Testis (tissue), 3 donors: Measurements from ENCODE around the gene CFB. TPM values are rescaled to one million over a fixed set of nuclear protein-coding genes. Genes with fewer than 3 reads are reported as not detected.

Experiments
- DNase-seq: peaks from one replicate; pipeline ENCODE4 v3.0.0-alpha.2; 2019
- H3K27ac ChIP-seq, 2 donors: fragments of 200-600 bp; sonication (generic); one replicate each; pipeline ENCODE4 v1.5.1; 2019
- H3K27me3 ChIP-seq: fragments of 200-600 bp; sonication (generic); one replicate; pipeline ENCODE4 v1.5.1; 2019
- H3K36me3 ChIP-seq: fragments of 200-600 bp; sonication (generic); one replicate; pipeline ENCODE4 v1.5.1; 2017; ENCODE audit warnings: low read depth; ENCODE audit errors: missing control alignments
- H3K4me1 ChIP-seq: fragments of 200-600 bp; sonication (generic); one replicate; pipeline ENCODE4 v1.5.1; 2019
- H3K4me3 ChIP-seq, 2 donors: fragments of 200-600 bp; sonication (generic); one replicate each; pipeline ENCODE4 v1.5.1; 2017 to 2019
- H3K9me3 ChIP-seq: fragments of 200-600 bp; sonication (generic); one replicate; pipeline ENCODE4 v1.5.1; 2017
- CTCF ChIP-seq, 3 experiments: fragments of 450-650 bp in 2 of 3; fragments of 200-600 bp in 1 of 3; sonication (generic) in 1 of 3; IDR thresholded peaks; one replicate each; pipeline ENCODE4 v1.5.1; 2016 to 2019; ENCODE audit warnings: antibody characterized with exemption in 3 of 3, mild to moderate bottlenecking in 2 of 3, moderate library complexity in 1 of 3
- POLR2A ChIP-seq: fragments of 450-650 bp; IDR thresholded peaks from one replicate; pipeline ENCODE4 v1.6.1; 2017; ENCODE audit warnings: antibody characterized with exemption, mild to moderate bottlenecking, moderate library complexity
- WGBS, 2 donors: methylation state at CpG; one replicate each; pipeline ENCODE4 v1.1.5; 2018; 5-methylcytosine and 5-hydroxymethylcytosine counted together
- intact Hi-C: fragments of 100-400 bp; cut with DNase I; formaldehyde crosslinking; loops from one replicate; pipeline ENCODE4 v1.15.1; 2023; ENCODE audit warnings: low total_unique reads
- polyA plus RNA-seq: library from polyadenylated mRNA; stranded (reverse); fragments of 350-450 nt; fragmentation: Illumina TruSeq; extraction: RNeasy Lipid Tissue Mini Kit (QIAGEN cat#74804); gene quantifications from one replicate; pipeline ENCODE4 v1.2.3, GENCODE V29; 2014; ENCODE audit warnings: low read depth, low replicate concordance; ENCODE audit not compliant: insufficient read depth
- total RNA-seq, 2 donors: library from RNA; depleted of rRNA; stranded (reverse); fragments of >200 nt; gene quantifications; one replicate each; pipeline ENCODE4 v1.2.3, GENCODE V29; 2016

Gene CFB
- total and polyA plus RNA-seq, 3 donors from 2014 or later: 4.8 to 38.6 (median 5.8) TPM

GRCh38 chr6:31911826-31912585 lies 33.9 kb upstream of the CFB start:
- Histone ChIP-seq H3K4me1 (no peaks in the 10 kb centered on the region), H3K36me3 (no peaks in the 10 kb centered on the region), H3K4me3 (no peak overlapping the region), H3K27me3 (no peaks in the 10 kb centered on the region), H3K27ac (no peak overlapping the region), H3K9me3 (no peaks in the 10 kb centered on the region)
- no peak for DNase-seq
- no peak for TF ChIP-seq POLR2A
- no peak for TF ChIP-seq CTCF (IDR thresholded peaks at IDR 0.05)
- intact Hi-C loops: no loop called here
- WGBS, 2 donors: 81 to 85% methylated on average over 11 of the region's 11 CpGs

GRCh38 chr6:31915351-31915750 lies 30.5 kb upstream of the CFB start:
- Histone ChIP-seq H3K36me3 (no peaks in the 10 kb centered on the region), H3K27ac (no peak overlapping the region), H3K9me3 (no peaks in the 10 kb centered on the region), H3K27me3 (no peaks in the 10 kb centered on the region), H3K4me1 (peaks cover 2% of the 10 kb centered on the region), H3K4me3 (no peak overlapping the region)
- no peak for DNase-seq
- intact Hi-C loops: no loop called here
- TF ChIP-seq CTCF (IDR thresholded peaks at IDR 0.05) (no peak), POLR2A (no peak)

GRCh38 chr6:31915756-31916155 lies 30.1 kb upstream of the CFB start:
- H3K4me1 ChIP-seq: peaks cover 2% of the 10 kb centered on the region
- H3K9me3 ChIP-seq: no peaks in the 10 kb centered on the region
- 77 to 78% methylated on average over 6 of the region's 6 CpGs for WGBS, 2 donors
- TF ChIP-seq POLR2A (no peak), CTCF (IDR thresholded peaks at IDR 0.05) (no peak)
- no peaks in the 10 kb centered on the region for H3K36me3 ChIP-seq
- no peak overlapping the region for H3K27ac ChIP-seq
- H3K27me3 ChIP-seq: no peaks in the 10 kb centered on the region
- no peak overlapping the region for H3K4me3 ChIP-seq
- intact Hi-C loops: no loop called here
- no peak for DNase-seq

- peaks cover 2% of the 10 kb centered on the region for H3K4me1 ChIP-seq
- H3K4me3 ChIP-seq: no peak overlapping the region
- 81 to 87% methylated on average over 8 of the region's 8 CpGs for WGBS, 2 donors
- no peaks in the 10 kb centered on the region for H3K27me3 ChIP-seq
- no peak overlapping the region for H3K27ac ChIP-seq
- TF ChIP-seq POLR2A (no peak), CTCF (IDR thresholded peaks at IDR 0.05) (no peak)
- H3K36me3 ChIP-seq: no peaks in the 10 kb centered on the region
- no peaks in the 10 kb centered on the region for H3K9me3 ChIP-seq
- intact Hi-C loops: no loop called here
- DNase-seq: no peak
Measured at GRCh38 chr6:31918069-31918720, 27.7 kb upstream of the CFB start.
